ENCODE results near the gene PPP6C.
"Not testable (repeated sequence)": the region's sequence is repeated elsewhere in the genome, so short reads cannot be mapped to it uniquely, and the experiment has no call there.

PPP6C gene

DNA sequence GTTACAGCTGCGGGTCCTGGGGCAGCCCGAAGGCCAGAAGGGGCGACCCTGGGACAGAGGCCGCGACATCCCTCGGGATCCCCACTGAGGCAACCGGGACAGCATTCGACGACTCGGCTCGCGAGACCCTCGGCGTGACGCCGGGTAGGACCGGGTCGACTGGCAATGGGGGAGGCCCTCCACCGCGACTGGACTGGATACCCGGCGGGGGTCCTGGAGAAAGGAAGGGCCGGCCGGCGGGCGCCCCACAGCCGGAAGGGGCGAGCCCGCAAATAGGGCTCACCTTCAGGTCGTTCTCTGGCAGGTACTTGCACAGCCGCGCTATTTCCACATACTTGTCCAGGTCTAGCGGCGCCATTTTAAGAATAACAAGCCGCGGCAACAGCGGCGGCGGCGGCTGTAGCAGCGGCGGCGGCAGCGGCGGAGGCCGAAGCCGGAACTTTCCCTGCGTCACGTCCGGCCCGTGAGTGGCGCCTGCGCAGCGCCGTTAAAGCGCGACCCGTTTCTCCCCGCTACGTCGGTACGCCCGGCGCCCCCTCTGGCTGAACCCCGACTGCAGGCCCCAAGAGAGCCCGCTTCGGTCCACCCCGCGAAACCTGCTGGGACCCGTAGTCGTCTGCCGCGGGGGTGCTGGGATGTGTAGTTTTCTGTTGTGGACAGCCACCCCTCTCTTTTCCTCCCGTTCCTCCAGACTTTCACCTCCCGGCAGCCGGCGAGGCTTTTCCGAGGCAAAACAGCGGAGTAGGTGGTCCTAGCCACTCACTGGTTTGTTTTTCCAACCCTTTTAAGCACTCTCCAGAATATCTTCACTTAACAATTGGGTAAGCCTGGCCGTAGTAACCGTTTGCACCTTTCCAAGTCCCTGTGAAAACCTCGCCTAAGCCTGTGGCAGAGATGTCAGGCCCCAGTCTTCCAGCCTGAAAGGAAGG lies at the start of gene PPP6C:
Gene PPP6C (minus strand): TSS at position 443 of the 929 bp plus-strand sequence. CDS start 85 bp downstream, at position 358.
- DNase-seq: peak; percentile 97

DNA sequence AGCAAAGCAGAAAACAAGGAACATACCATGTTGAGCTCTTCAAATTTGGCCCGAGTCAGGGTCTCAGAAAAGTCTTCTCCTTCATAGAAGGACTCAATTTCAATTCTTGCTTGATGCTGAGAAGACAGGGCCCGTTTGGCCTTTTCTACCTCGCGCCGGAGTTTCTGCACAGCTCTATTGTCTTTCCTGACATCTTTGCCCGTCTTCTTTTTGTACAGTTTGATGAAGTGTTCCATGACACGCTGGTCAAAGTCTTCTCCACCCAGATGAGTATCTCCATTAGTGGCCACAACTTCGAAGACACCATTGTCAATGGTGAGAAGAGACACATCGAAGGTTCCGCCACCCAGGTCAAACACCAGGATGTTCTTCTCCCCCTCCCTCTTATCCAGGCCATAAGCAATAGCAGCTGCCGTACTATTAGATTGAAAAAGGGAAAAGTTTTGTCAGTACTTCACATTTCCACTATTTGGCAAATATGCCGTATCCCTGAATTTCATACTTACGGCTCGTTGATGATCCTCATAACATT lies 49.4 kb upstream of the PPP6C start:
- no peak for DNase-seq

DNA sequence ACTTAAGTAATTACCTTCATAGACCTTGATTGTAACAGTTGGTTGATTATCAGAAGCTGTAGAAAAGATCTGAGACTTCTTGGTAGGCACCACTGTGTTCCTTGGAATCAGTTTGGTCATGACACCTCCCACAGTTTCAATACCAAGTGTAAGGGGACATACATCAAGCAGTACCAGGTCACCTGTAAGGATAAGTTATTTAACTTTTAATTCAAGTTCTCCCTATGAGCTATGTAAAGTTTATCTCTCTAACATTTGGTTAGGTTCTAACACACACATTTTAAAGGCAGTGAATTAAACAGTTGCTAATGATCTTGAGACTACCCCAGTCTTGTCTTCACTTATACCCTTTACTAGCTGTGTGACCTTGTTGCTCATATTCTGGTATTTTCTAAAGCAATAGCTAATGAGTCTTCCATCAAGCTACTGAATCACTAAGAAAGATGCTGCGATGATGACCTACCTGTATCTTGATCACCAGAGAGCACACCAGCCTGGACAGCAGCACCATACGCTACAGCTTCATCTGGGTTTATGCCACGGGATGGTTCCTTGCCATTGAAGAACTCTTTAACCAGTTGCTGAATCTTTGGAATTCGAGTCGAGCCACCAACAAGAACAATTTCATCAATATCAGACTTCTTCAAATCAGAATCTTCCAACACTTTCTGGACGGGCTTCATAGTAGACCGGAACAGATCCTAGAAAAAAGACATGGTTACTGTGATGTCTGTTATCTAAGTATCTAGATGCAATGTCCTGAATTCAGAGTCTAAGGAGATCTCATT lies 48.7 kb upstream of the PPP6C start:
- DNase-seq: no peak

DNA sequence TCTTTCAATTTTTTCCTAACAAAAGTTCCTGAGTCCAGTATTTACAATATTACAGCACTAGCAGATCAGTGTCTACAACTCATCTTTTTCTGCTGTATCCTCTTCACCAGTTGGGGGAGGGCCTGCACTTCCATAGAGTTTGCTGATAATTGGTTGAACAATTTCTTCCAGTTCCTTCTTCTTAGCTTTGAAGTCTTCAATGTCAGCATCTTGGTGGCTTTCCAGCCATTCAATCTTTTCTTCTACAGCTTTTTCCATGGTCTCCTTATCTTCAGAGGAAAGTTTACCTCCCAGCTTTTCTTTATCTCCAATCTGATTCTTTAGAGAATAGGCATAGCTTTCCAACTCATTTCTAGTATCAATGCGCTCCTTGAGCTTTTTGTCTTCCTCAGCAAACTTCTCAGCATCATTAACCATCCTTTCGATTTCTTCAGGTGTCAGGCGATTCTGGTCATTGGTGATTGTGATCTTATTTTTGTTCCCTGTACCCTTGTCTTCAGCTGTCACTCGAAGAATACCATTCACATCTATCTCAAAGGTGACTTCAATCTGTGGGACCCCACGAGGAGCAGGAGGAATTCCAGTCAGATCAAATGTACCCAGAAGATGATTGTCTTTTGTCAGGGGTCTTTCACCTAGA lies 47.0 kb upstream of the PPP6C start:
- not testable (repeated sequence) for DNase-seq

DNA sequence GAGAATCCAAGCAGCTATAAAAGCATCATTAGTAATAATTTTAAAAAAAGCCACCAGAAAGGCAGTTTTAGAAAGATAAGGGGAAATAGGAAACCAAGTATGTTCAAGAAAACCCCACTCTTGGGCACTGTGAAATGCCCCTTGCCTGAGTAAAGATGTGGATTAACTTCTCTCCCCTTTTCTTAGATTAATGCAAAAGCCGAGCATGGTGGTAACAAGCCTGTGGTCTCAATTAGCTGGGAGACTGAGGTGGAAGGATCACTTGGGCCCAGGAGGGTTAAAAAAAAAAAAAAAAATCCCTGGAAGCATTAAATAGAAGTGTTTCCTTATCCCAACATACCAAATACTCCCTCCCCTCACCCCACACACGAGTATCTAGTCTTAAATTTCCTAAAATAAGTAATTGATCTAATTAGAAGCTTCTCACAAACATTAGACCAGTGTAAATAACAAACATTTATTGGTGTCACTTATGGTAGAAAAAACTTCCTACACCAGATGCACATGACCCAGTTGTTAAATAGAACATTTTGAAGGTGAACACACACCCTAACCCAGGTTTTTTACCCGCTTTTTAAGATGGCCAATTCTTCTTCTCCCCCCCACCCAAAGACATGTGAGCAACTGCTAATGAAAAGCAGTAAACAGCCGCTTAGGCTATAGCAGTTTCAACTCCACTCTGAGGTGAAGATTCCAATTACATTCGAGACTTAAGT lies 46.4 kb upstream of the PPP6C start:
- no peak for DNase-seq

DNA sequence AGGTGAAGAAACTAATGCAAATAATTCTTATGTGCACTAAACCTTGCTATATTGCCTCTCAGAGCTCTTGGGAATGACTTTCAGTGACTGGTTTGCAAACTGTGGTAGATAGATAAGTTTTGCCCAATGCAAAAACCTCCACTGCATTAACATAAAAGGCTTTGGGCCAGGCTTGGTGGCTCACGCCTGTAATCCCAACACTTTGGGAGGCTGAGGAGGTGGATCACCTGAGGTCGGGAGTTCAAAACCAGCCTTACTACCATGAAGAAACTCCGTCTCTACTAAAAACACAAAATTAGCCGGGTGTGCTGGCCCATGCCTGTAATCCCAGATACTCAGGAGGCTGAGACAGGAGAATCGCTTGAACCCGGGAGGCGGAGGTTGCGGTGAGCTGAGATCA lies 44.5 kb upstream of the PPP6C start:
- not testable (repeated sequence) for DNase-seq

DNA sequence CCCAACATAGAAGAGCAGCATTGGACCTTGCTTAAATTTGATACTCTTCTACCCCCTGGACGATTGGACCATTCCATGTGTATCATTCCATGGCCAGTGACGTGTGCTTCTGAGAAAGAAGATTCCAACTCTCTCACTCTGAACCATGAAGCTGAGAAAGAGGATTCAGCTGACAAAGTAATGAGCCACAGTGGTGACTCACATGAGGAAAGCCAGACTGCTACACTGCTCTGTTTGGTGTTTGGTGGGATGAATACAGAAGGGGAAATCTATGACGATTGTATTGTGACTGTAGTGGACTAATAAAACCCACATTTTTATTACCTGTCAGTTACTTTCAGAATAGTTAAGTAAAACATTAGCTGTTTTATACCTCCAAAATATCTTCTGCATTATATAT lies 44.1 kb upstream of the PPP6C start:
- no peak for DNase-seq

DNA sequence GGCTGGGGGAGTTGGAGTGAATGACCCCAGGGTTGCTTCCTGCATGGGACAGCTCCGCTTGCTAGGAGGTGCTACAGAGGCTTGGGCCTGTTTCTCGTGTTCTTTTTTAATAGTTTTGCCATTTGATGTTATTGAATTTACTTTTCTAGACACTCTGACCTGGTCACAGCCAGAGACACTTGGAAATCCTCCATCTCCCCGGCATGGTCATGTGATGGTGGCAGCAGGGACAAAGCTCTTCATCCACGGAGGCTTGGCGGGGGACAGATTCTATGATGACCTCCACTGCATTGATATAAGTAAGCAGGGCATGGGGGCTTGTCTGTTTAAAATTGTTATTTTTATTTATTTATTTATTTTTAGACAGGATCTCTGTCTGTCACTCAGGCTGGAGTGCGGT lies 38.2 kb upstream of the PPP6C start:
- DNase-seq: no peak

DNA sequence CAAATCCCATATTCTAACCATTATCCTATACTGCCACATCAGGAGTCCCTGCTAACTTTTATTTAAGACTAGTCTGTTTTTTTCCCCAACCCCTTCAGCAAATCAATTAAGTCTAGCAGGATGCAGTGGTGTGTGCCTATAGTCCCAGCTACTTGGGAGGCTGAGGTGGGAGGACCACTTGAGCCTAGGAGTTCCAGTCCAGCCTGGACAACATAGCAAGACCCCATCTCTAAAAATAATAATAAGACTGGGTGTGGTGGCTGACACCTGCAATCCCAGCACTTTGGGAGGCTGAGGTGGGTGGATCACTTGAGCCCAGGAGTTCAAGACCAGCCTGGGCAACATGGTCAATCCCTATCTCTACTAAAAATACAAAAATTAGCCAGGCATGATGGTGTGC lies 35.3 kb upstream of the PPP6C start:
- not testable (repeated sequence) for DNase-seq

DNA sequence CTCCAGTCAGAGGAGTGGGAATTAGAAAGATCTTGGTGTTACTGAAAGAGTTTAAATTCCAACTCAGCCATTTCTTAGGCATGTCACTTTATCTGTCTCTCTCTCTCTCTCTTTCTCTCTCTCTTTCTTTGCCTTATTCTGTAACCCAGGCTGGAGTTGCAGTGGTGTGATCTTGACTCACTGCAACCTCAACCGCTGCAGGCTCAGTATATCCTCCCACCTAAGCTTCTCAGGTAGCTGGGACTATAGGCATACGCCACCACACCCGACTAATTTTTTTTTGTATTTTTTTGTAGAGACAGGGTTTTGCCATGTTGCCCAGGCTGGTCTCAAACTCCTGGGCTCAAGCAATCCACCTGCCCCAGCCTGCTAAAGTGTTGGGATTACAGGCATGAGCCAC lies 29.0 kb upstream of the PPP6C start:
- no peak for DNase-seq

DNA sequence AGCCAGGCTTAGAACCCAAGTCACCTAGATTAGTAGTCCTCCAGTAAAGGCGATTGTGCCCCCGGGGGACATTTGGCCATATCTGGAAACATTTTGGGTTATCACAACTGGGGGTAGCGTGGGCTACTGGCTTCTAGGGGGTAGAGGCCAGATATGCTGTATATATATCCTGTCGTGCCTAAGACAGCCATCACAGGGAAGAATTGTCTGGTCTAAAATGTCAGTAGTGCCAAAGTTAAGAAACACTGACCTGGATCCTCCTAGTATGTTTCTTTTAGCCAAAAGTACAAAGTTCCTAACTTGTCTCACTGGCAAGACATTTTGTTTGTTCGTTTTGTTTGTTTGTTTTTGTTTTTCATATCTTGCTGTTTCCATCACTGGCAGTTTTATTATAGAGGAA lies 24.6 kb upstream of the PPP6C start:
- no peak for DNase-seq

DNA sequence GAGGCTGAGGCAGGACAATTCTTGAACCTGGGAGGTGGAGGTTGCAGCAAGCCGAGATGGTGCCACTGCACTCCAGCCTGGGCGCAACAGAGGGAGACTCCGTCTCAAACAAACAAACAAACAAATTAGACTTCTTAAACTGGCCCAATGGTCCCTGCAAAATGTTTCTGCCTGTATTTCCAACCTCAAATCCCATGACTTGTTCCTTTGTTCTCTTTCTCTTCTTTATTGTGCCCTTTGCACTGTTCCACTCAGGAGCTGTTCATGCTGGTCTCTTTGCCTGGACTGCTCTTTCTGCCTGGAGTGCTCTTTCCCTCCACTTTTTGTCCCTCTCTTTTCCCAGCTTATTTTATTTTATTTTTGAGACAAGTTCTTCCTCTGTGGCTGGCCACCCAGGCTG lies 14.9 kb upstream of the PPP6C start:
- no peak for DNase-seq

DNA sequence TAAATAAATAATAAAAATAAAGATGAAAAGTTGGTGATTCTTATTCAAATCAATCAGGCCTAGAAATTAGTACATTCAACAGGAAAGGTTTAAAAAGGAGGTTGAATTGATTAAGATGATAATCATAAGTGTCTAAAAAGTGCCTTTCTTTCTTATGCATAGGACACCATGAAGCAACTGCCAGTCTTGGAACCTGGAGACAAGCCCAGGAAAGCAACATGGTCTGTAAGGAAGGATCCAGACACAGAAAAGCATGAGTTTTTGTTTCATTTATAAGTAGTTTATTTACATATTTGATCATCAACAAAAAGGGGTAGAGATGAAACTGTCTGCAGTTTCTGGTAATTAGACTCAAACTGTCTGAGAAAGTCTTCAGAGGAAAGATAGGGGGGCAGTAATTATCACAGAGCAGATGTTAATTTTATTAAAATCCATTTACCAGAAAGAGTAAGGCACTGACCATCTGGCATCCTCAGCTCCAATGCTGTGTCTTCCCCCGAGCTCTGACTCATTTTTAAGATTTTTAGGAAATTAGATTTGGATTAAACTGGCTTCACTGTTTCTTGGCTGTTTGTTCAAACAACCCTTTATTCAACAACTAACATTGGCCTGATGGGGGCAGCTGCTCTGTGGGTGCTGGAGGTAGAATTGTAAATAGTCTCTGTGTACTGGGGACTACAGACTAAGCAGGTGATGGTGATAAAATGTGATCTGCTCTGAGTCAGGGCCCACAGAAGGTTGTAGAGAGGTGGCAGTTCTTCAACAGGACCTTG lies 13.4 kb upstream of the PPP6C start:
- DNase-seq: no peak

DNA sequence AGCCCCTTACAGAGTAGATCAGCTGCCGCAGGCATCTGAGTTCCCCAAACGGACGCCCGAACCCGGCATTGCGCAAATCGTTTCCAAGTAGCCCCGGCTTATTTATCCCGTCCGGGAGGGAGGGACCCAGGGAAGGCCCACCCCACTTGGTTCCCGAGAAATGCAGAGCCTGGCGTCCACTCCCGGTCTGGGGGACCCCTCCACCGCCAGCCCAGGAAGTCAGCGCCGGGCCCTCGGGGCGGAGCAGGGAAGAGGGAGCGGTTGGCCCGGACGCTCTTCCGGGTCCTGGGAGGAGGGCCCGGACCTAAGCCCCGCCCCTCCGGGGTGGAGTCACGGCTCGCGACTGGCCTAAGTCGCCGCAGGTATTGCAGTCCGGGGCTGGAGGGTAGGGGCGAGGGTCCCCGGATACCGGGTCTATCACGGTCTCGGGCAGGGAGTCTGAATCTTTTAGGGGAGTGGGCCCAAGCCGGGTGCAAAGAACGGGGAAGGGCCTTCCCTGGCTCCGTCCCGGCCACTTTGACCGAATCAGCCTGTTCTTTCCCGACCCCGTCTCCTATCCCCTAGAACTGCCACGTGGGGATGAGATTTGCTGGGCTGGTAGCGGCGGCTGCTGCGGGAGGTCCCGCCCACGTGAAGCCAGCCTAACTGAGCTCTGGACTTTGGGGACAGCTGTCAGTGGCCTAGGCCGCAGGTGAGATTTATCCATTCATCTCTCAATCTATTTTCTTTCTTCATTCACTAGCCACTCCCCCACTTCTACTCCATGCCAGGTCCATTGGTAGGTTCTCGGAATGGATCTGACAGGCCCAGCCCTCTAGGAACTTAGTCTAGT lies 10.8 kb upstream of the PPP6C start, which contains the start of gene RABEPK:
Gene RABEPK (plus strand): TSS at position 327 of the 832 bp plus-strand sequence. CDS start 2,472 bp downstream, outside the sequence.
- peak; percentile 86 to 88 for DNase-seq

DNA sequence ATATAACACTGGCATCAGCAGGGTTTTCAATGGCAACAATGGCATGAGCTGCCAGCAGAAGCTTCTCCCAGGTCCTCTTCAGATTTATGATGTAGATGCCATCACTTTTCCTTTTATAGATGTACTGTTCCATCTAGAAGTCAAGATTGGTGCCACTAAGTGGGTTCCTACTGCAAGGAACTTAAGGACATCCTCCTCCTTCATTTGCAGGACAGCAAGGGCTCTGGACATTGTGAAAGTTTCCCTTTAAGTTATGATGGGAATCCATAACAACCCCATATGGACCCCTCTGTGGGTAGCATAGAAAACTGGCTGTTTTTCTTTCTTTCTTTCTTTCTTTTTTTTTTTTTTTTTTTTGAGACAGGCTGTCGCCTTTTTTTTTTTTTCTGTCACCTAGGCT lies 6.0 kb upstream of the PPP6C start:
- DNase-seq: not testable (repeated sequence)

DNA sequence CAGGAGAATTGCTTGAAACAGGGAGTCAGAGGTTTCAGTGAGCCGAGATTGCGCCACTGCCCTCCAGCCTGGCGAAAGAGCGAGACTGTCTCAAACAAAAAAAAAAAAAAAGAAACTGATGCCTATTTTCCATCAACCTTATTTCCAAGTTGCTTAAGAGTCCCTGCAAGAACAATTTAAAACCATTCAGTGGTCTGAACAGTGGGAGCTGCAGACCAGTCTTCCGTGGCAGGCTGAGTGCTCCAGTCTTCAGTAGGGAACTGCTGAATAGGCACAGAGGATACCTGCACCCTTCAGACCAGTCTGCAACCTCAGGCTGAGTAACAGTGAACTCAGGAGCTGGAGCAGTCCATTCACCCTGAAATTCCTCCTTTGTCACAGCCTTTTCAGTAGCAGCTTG lies 4.9 kb upstream of the PPP6C start:
- not testable (repeated sequence) for DNase-seq

DNA sequence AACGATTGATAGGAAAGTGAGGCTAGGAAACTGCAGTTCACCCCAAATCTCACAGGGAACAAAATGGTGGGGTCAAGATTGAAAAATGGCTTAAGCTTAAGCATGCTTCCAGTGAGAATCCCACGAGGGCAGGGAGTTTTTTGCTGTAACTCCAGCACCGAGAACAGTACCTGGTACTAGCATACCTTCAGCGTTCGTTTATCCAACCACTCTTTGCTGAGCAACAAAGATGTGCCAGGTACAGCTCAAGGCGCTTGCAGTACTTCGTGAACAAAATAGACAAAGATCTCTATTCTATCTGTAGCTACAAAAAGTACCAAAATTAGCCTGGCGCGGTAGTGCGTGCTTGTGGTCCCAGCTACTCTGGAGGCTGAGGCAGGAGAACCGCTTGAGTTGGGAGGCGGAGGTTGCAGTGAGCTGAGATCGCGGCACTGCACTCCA lies 778 bp upstream of the PPP6C start:
- DNase-seq: no peak

DNA sequence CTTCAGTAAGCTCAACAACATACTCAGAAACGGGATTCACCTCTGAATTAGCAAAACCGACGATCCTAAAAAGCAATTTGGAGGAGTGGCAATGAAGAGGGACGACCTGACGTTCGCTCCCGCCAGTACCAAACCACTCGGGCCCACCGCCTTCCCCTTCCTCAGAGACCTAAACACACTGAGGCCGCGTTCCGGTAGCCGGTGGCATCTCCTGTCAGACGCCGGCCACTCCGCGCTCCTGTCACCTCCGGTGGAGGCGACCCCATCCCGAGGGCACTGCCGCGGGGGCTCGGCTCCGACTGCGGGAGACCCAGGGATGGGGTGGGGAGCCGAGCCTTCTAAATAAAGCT lies 617 bp downstream of the PPP6C start:
- DNase-seq: peak; percentile 14 to 33

DNA sequence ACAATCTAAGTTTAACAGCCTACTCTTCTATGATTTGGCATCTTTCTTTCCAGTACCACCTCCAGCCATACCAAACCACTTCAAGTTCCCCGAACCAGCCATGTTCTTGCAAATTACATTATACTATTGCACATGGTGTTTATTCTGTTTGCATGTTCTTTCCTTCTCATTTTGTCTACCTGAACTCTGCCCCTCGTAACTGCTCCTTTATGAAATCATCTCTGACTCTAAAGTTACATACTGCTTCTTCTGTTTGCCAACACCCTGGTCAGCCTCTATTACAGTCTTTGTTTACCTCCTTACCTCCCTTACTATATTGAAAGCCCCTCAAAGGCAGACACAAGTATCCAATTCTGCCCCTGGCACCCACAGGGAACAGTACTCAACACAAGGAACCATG lies 6.0 kb downstream of the PPP6C start:
- DNase-seq: no peak

DNA sequence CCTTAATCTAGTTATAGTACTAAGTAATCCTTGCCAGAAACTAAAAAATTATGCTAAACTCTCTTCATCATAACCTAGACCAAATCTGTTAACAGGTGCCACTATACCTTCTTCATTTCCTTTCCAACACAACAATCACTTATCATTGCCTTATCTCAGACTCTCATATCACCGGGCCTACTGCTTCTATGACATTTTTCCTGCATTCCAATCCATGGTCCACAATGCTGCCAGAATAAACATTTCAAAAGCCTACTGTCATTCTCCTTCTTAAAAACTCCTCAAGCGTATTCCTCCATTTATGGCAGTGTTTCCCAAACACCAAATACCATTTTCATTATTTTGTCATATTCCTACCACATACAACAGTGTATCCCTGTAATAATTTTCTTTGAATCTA lies 6.5 kb downstream of the PPP6C start:
- no peak for DNase-seq

DNA sequence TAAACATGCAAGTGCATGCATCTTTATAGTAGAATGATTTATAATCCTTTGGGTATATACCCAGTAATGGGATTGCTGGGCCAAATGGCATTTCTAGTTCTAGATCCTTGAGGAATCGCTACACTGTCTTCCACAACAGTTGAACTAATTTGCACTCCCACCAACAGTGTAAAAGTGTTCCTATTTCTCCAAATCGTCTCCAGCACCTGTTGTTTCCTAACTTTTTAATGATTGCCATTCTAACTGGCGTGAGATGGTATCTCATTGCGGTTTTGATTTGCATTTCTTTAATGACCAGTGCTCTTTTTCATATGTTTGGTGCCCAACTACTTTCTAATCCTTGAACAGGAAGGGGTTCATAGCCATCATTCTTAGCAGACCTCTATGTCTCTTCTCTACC lies 7.8 kb downstream of the PPP6C start:
- not testable (repeated sequence) for DNase-seq

All from CD4-positive, alpha-beta T cell treated with Interleukin-1 beta for 1 hour (primary cell).